PC-9 (cell line): ENCODE measurements around the gene RAB15.

Source experiments
- CTCF ChIP-seq: fragments of 200-600 bp; sonication (generic); conservative IDR thresholded peaks from 2 replicates; pipeline ENCODE4 v1.6.1; 2017; ENCODE audit warnings: mixed run types, antibody characterized with exemption, mild to moderate bottlenecking, moderate library complexity
- EZH2 ChIP-seq: fragments of 200-600 bp; sonication (generic); IDR thresholded peaks from 2 replicates; pipeline ENCODE4 v1.8.0; 2017; ENCODE audit warnings: antibody characterized with exemption, low read depth

GRCh38 chr14:64997108-64997794 is 25.1 kb upstream of the RAB15 start:
- TF ChIP-seq CTCF (no peak), EZH2 (no peak)
